GM19324 (cell line): ENCODE measurements around the gene PDGFA.

Source experiments
- ATAC-seq: cut with Tn5 transposase; IDR thresholded peaks from one replicate; pipeline ENCODE4 v1.9.1; 2021; ENCODE audit warnings: mild to moderate bottlenecking, moderate library complexity; ENCODE audit not compliant: unreplicated experiment, low FRiP score

Gene PDGFA

DNA sequence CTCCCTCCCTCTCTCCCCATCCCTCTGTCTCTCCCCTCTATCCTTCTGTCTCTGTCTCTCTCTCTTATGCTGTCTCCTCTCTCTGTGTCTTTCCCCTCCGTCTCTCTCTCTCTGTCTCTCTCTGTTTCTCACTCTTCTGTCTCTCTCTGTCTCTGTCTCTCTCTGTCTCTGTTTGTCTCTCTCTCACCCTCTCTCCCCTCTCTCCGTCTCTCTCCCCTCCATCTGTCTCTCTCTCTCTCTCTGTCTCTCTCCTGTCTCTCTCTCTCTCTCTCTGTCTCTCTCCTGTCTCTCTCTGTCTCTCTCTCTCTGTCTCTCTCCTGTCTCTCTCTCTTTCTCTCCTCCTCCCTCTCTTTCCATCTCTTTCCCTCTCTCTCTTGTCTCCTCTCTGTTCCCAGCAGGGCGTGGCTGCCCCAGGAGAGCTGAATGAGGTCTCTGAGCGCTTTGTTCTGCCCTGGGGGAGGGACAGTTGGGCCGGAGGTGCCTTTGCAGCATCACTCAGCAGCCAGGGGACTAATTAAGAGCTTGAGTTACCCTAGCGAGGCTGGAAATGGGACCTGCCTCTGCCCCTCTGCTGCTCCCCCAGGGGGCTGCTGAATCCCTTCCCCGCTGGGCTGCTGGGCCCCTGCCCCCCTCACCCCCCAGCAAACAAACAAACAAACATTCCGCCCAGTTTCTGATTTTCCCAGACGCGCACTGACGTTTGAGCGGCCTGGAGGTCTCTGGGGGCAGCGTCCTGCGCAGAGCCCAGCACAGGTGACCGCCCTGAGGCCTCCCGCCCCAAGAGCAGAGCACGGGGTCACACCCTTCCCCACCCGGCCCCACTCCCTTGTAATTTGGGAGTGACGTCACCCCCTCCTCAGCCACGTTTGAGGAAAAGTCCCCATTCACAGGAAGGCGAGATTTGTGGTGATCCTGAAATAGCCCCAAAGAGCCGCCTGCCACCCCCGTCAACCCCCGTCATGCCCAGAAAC, 68.1 kb downstream of the PDGFA start:
- ATAC-seq: no peak

DNA sequence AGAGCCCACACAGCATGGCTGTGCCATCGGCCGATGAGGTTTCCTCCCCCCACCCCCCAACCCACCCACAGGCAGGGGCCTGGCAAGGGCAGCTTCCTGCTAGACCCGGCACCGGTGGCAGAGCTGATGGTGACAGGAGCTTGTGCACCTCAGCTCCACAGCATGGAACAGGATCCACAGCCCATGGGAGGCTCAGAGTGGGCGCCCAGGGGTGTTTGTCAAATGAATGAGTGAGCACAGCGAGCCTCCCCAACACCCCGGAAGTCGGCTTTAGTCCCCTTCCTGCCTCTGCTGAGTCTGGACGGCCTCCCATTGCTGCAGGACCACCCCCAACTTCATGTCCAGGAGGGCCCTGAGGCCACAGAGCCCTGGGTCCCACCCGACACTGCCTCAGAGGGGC, 68.9 kb downstream of the PDGFA start:
- no peak for ATAC-seq

- no peak for ATAC-seq
Measured at GRCh38 chr7:450036-450435, 69.6 kb downstream of the PDGFA start.

- no peak for ATAC-seq
Measured at GRCh38 chr7:449324-450019, 70.2 kb downstream of the PDGFA start.

- no peak for ATAC-seq
Measured at GRCh38 chr7:447523-447922, 72.1 kb downstream of the PDGFA start.
